GM23338 (cell line): ENCODE data around the gene ST8SIA1. TPM values are rescaled to one million over a fixed set of nuclear protein-coding genes. Genes with fewer than 3 reads are reported as not detected.

ENCODE experiments used
- ATAC-seq: fragments of 200-7000 bp; cut with Tn5 transposase; 3 replicates; pipeline ENCODE4 v1.9.1; 2020
- DNase-seq: peaks from one replicate; pipeline ENCODE4 v3.0.0-alpha.2; 2015; ENCODE audit warnings: low spot score
- H2AFZ ChIP-seq: fragments of 200-600 bp; sonication (generic); 2 replicates; pipeline ENCODE4 v1.8.0; 2016; ENCODE audit warnings: antibody characterized with exemption, mild to moderate bottlenecking, moderate library complexity
- H3F3A ChIP-seq: fragments of 200-600 bp; sonication (generic); replicated peaks from 2 replicates; pipeline ENCODE4 v1.8.0; 2017; ENCODE audit warnings: antibody characterized with exemption, mixed run types, low read depth
- H3K27ac ChIP-seq: fragments of 200-600 bp; sonication (generic); 2 replicates; pipeline ENCODE4 v1.6.1; 2016; ENCODE audit warnings: low read depth
- H3K27me3 ChIP-seq: fragments of 200-600 bp; sonication (generic); 2 replicates; pipeline ENCODE4 v1.8.0; 2016; ENCODE audit warnings: mild to moderate bottlenecking, mixed run types, moderate library complexity; ENCODE audit not compliant: insufficient read depth
- H3K36me3 ChIP-seq: fragments of 200-600 bp; sonication (generic); 2 replicates; pipeline ENCODE4 v1.8.0; 2016; ENCODE audit warnings: mild to moderate bottlenecking; ENCODE audit not compliant: insufficient read depth
- H3K4me1 ChIP-seq: fragments of 200-600 bp; sonication (generic); 2 replicates; pipeline ENCODE4 v1.8.0; 2016; ENCODE audit warnings: mild to moderate bottlenecking, moderate library complexity; ENCODE audit not compliant: insufficient read depth
- H3K4me2 ChIP-seq: fragments of 200-600 bp; sonication (generic); 2 replicates; pipeline ENCODE4 v1.7.1; 2017; ENCODE audit warnings: mixed run types
- H3K4me3 ChIP-seq: fragments of 200-600 bp; sonication (generic); 2 replicates; pipeline ENCODE4 v1.6.1; 2016; ENCODE audit warnings: mixed run types
- H3K79me2 ChIP-seq: fragments of 200-600 bp; sonication (generic); replicated peaks from 2 replicates; pipeline ENCODE4 v1.8.0; 2017; ENCODE audit warnings: mild to moderate bottlenecking; ENCODE audit not compliant: insufficient read depth
- H3K9me2 ChIP-seq: fragments of 200-600 bp; sonication (generic); 2 replicates; pipeline ENCODE4 v1.8.0; 2017; ENCODE audit not compliant: insufficient read depth
- H4K20me1 ChIP-seq: fragments of 200-600 bp; sonication (generic); replicated peaks from 2 replicates; pipeline ENCODE4 v1.8.0; 2017; ENCODE audit warnings: mild to moderate bottlenecking; ENCODE audit not compliant: insufficient read depth
- H3K27ac Mint-ChIP-seq: 2 replicates; pipeline ENCODE4 v1.8.0; 2020; ENCODE audit warnings: inconsistent platforms, mild to moderate bottlenecking, moderate library complexity, mixed read lengths
- H3K27me3 Mint-ChIP-seq: 3 replicates; pipeline ENCODE4 v1.8.0; 2022; ENCODE audit warnings: low read depth, mild to moderate bottlenecking, moderate library complexity, mixed read lengths, inconsistent platforms; ENCODE audit not compliant: insufficient read depth, poor library complexity
- H3K36me3 Mint-ChIP-seq: 3 replicates; pipeline ENCODE4 v1.8.0; 2021; ENCODE audit warnings: low read depth, mild to moderate bottlenecking, inconsistent platforms, moderate library complexity, mixed read lengths
- H3K4me1 Mint-ChIP-seq: 3 replicates; pipeline ENCODE4 v1.8.0; 2020; ENCODE audit warnings: mild to moderate bottlenecking, inconsistent platforms, mixed read lengths
- H3K4me3 Mint-ChIP-seq: 3 replicates; pipeline ENCODE4 v1.8.0; 2021; ENCODE audit warnings: moderate library complexity, mild to moderate bottlenecking, inconsistent platforms, mixed read lengths
- H3K9me3 Mint-ChIP-seq: 3 replicates; pipeline ENCODE4 v1.8.0; 2020; ENCODE audit warnings: moderate library complexity, mild to moderate bottlenecking, inconsistent platforms, mixed read lengths
- CREB1 ChIP-seq: fragments of 250-450 bp; sonication (Bioruptor Pico); IDR thresholded peaks from 2 replicates; pipeline ENCODE4 v1.5.0; 2020; ENCODE audit warnings: low read depth, mild to moderate bottlenecking, moderate library complexity
- EZH2phosphoT487 ChIP-seq: fragments of 200-600 bp; sonication (generic); IDR thresholded peaks from one replicate; pipeline ENCODE4 v1.8.1; 2018; ENCODE audit warnings: antibody characterized with exemption; ENCODE audit not compliant: unreplicated experiment
- STAT1 ChIP-seq: IDR thresholded peaks from one replicate; pipeline ENCODE4 v1.6.1; 2016; ENCODE audit warnings: antibody characterized with exemption; ENCODE audit not compliant: unreplicated experiment
- ZNF114 ChIP-seq: fragments of 250-450 bp; sonication (Bioruptor Pico); IDR thresholded peaks from 2 replicates; pipeline ENCODE4 v1.5.0; 2020; ENCODE audit warnings: mild to moderate bottlenecking, moderate library complexity
- ZNF331 ChIP-seq: fragments of 250-450 bp; sonication (Bioruptor Pico); IDR thresholded peaks from 2 replicates; pipeline ENCODE4 v1.5.0; 2020; ENCODE audit warnings: low read depth, mild to moderate bottlenecking, moderate library complexity
- polyA plus RNA-seq: library from polyadenylated mRNA; unstranded; fragments of >200 nt; fragmentation: Nextera tagmentation; extraction: Ambion mirVana; gene quantifications from 2 replicates; pipeline ENCODE4 v1.2.1, GENCODE V29; 2016
- total RNA-seq: library from RNA; depleted of rRNA; stranded (reverse); fragments of >200 nt; shearing (Covaris generic); gene quantifications from 2 replicates; pipeline ENCODE4 v1.2.3, GENCODE V29; 2014
- TF ChIP-seq, protein P1 (sequence below), 2 experiments: fragments of 200-600 bp in 1 of 2; sonication (generic) in 1 of 2; conservative IDR thresholded peaks; 2 replicates each; pipeline versions ENCODE4 v1.5.1 to v1.6.1; 2016 to 2017; ENCODE audit warnings: antibody characterized with exemption in 2 of 2, low read depth in 2 of 2, mild to moderate bottlenecking in 2 of 2, moderate library complexity in 1 of 2
- TF ChIP-seq, protein P2 (sequence below): IDR thresholded peaks from 2 replicates; pipeline ENCODE4 v1.6.1; 2016; ENCODE audit warnings: antibody characterized with exemption
- TF ChIP-seq, protein P3 (sequence below): IDR thresholded peaks from one replicate; pipeline ENCODE4 v1.6.1; 2018; ENCODE audit warnings: antibody characterized with exemption; ENCODE audit not compliant: unreplicated experiment
- TF ChIP-seq, protein P4 (sequence below): fragments of 250-450 bp; sonication (Bioruptor Pico); IDR thresholded peaks from 2 replicates; pipeline ENCODE4 v1.5.0; 2020; ENCODE audit warnings: mild to moderate bottlenecking, moderate library complexity

Gene ST8SIA1
- total and polyA plus RNA-seq, 2 experiments from 2014 or later = 2.5 to 5.1 TPM

DNA sequence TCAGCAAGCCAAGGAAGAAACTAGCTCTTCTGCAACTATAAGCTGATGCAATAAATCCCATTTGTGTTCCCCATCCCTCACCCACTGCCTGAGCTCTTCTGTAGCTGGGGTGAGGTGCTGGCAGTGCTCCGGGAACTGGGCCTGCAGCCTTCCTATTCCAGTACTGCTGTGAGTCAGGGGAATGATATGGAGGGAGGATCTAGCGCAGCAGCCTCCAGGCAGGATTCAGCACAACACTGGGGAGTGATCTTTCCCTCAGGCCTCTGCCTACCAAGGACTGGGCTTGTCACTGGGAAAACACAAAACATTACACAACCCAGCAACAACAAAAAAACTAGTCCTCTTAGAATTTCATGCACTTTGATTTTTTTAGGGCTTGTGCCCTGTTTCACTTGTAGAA, 58.7 kb downstream of the ST8SIA1 start (continued):
- TF ChIP-seq, protein P1, sequence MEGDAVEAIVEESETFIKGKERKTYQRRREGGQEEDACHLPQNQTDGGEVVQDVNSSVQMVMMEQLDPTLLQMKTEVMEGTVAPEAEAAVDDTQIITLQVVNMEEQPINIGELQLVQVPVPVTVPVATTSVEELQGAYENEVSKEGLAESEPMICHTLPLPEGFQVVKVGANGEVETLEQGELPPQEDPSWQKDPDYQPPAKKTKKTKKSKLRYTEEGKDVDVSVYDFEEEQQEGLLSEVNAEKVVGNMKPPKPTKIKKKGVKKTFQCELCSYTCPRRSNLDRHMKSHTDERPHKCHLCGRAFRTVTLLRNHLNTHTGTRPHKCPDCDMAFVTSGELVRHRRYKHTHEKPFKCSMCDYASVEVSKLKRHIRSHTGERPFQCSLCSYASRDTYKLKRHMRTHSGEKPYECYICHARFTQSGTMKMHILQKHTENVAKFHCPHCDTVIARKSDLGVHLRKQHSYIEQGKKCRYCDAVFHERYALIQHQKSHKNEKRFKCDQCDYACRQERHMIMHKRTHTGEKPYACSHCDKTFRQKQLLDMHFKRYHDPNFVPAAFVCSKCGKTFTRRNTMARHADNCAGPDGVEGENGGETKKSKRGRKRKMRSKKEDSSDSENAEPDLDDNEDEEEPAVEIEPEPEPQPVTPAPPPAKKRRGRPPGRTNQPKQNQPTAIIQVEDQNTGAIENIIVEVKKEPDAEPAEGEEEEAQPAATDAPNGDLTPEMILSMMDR (conservative IDR thresholded peaks at IDR 0.05; ENCODE audit: low read depth in 2 of 2) = no peak
- TF ChIP-seq, protein P2, sequence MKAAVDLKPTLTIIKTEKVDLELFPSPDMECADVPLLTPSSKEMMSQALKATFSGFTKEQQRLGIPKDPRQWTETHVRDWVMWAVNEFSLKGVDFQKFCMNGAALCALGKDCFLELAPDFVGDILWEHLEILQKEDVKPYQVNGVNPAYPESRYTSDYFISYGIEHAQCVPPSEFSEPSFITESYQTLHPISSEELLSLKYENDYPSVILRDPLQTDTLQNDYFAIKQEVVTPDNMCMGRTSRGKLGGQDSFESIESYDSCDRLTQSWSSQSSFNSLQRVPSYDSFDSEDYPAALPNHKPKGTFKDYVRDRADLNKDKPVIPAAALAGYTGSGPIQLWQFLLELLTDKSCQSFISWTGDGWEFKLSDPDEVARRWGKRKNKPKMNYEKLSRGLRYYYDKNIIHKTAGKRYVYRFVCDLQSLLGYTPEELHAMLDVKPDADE = no peak

DNA sequence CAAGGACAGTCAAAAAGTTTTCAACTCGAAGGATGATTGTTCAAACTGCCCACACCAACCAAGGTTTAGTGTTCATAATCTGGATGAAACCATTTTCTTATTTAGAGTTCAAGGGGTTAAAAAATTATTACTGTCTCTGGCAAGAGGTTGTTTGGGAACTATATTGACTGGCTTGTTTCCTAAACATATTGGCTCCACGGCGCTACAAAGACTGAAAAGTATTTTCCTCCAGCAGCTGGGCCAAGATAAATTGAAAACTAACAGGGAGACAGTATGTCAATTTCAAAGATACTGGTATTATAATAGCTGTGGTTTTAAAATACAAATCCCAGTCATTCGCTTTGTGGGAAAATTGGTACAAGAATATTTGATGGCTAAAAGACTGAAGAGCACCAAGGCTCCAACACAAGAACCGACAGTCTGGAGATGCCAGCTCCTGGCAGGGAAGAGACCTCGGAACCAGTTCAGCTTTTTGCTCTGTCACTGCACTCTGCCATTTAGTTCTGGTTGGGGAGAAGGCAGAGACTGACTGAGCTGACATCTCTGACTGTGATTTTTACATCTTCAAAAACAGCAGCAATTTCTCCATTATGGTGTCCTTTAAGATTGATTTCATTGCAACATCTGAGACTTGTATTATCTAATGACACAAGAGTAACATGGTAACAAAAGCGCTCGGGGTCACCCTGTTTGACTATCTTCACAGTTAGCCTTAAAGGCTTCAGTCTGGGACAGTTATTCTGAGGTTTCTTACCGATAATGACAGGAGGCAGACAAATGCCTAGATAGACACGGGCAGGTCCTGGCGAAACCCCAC, 62.0 kb downstream of the ST8SIA1 start:
- H3K4me1 Mint-ChIP-seq = no peaks in the 10 kb centered on the region
- Histone ChIP-seq H3K36me3 (no peaks in the 10 kb centered on the region), H3K9me2 (0 out of 2 replicates have a peak, but pooled peaks cover 6% of the 10 kb centered on the region), H3K27me3 (no peaks in the 10 kb centered on the region), H3K4me2 (no peak overlapping the region), H3K4me3 (no peak overlapping the region), H2AFZ (no peak overlapping the region), H3K27ac (no peak overlapping the region), H3K79me2 (no peaks in the 10 kb centered on the region), H3K4me1 (no peaks in the 10 kb centered on the region), H3F3A (no peaks in the 10 kb centered on the region), H4K20me1 (no peaks in the 10 kb centered on the region)
- no peaks in the 10 kb centered on the region for H3K27me3 Mint-ChIP-seq
- DNase-seq = no peak
- H3K4me3 Mint-ChIP-seq = no peak overlapping the region
- H3K36me3 Mint-ChIP-seq = 0 out of 3 replicates have a peak, but pooled peaks cover 2% of the 10 kb centered on the region
- H3K27ac Mint-ChIP-seq = no peak overlapping the region
- H3K9me3 Mint-ChIP-seq = peaks cover 3% of the 10 kb centered on the region; the same call in 2 of the 3 replicates
- ATAC-seq = no peak
- no peak for TF ChIP-seq CREB1
- TF ChIP-seq, protein P2 = no peak
- TF ChIP-seq, protein P3, sequence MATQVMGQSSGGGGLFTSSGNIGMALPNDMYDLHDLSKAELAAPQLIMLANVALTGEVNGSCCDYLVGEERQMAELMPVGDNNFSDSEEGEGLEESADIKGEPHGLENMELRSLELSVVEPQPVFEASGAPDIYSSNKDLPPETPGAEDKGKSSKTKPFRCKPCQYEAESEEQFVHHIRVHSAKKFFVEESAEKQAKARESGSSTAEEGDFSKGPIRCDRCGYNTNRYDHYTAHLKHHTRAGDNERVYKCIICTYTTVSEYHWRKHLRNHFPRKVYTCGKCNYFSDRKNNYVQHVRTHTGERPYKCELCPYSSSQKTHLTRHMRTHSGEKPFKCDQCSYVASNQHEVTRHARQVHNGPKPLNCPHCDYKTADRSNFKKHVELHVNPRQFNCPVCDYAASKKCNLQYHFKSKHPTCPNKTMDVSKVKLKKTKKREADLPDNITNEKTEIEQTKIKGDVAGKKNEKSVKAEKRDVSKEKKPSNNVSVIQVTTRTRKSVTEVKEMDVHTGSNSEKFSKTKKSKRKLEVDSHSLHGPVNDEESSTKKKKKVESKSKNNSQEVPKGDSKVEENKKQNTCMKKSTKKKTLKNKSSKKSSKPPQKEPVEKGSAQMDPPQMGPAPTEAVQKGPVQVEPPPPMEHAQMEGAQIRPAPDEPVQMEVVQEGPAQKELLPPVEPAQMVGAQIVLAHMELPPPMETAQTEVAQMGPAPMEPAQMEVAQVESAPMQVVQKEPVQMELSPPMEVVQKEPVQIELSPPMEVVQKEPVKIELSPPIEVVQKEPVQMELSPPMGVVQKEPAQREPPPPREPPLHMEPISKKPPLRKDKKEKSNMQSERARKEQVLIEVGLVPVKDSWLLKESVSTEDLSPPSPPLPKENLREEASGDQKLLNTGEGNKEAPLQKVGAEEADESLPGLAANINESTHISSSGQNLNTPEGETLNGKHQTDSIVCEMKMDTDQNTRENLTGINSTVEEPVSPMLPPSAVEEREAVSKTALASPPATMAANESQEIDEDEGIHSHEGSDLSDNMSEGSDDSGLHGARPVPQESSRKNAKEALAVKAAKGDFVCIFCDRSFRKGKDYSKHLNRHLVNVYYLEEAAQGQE = no peak
- TF ChIP-seq, protein P4, sequence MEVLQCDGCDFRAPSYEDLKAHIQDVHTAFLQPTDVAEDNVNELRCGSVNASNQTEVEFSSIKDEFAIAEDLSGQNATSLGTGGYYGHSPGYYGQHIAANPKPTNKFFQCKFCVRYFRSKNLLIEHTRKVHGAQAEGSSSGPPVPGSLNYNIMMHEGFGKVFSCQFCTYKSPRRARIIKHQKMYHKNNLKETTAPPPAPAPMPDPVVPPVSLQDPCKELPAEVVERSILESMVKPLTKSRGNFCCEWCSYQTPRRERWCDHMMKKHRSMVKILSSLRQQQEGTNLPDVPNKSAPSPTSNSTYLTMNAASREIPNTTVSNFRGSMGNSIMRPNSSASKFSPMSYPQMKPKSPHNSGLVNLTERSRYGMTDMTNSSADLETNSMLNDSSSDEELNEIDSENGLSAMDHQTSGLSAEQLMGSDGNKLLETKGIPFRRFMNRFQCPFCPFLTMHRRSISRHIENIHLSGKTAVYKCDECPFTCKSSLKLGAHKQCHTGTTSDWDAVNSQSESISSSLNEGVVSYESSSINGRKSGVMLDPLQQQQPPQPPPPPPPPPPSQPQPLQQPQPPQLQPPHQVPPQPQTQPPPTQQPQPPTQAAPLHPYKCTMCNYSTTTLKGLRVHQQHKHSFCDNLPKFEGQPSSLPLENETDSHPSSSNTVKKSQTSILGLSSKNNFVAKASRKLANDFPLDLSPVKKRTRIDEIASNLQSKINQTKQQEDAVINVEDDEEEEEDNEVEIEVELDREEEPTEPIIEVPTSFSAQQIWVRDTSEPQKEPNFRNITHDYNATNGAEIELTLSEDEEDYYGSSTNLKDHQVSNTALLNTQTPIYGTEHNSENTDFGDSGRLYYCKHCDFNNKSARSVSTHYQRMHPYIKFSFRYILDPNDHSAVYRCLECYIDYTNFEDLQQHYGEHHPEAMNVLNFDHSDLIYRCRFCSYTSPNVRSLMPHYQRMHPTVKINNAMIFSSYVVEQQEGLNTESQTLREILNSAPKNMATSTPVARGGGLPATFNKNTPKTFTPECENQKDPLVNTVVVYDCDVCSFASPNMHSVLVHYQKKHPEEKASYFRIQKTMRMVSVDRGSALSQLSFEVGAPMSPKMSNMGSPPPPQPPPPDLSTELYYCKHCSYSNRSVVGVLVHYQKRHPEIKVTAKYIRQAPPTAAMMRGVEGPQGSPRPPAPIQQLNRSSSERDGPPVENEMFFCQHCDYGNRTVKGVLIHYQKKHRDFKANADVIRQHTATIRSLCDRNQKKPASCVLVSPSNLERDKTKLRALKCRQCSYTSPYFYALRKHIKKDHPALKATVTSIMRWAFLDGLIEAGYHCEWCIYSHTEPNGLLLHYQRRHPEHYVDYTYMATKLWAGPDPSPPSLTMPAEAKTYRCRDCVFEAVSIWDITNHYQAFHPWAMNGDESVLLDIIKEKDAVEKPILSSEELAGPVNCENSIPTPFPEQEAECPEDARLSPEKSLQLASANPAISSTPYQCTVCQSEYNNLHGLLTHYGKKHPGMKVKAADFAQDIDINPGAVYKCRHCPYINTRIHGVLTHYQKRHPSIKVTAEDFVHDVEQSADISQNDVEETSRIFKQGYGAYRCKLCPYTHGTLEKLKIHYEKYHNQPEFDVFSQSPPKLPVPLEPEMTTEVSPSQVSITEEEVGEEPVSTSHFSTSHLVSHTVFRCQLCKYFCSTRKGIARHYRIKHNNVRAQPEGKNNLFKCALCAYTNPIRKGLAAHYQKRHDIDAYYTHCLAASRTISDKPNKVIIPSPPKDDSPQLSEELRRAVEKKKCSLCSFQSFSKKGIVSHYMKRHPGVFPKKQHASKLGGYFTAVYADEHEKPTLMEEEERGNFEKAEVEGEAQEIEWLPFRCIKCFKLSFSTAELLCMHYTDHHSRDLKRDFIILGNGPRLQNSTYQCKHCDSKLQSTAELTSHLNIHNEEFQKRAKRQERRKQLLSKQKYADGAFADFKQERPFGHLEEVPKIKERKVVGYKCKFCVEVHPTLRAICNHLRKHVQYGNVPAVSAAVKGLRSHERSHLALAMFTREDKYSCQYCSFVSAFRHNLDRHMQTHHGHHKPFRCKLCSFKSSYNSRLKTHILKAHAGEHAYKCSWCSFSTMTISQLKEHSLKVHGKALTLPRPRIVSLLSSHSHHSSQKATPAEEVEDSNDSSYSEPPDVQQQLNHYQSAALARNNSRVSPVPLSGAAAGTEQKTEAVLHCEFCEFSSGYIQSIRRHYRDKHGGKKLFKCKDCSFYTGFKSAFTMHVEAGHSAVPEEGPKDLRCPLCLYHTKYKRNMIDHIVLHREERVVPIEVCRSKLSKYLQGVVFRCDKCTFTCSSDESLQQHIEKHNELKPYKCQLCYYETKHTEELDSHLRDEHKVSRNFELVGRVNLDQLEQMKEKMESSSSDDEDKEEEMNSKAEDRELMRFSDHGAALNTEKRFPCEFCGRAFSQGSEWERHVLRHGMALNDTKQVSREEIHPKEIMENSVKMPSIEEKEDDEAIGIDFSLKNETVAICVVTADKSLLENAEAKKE (CRISPR knock-in tag) = no peak
- TF ChIP-seq STAT1 = no peak
- no peak for TF ChIP-seq EZH2phosphoT487
- no peak for TF ChIP-seq ZNF331 (CRISPR knock-in tag)
- no peak for TF ChIP-seq ZNF114 (CRISPR knock-in tag)
